C4-2B (cell line): ENCODE measurements around the gene GPR15.

Experiments used
- CTCF ChIP-seq: fragments of 450-650 bp; conservative IDR thresholded peaks from 2 replicates; pipeline ENCODE4 v1.5.1; 2017; ENCODE audit warnings: mild to moderate bottlenecking
- ZFX ChIP-seq: fragments of 450-650 bp; IDR thresholded peaks from 2 replicates; pipeline ENCODE4 v1.6.1; 2017

- TF ChIP-seq CTCF, result no peak
- TF ChIP-seq ZFX, result no peak
These were observed 24.7 kb downstream of the GPR15 start for GRCh38 chr3:98556164-98557130.
